Lower leg skin (tissue), 4 donors: ENCODE data around the gene SIK2. TPM values are rescaled to one million over a fixed set of nuclear protein-coding genes. Genes with fewer than 3 reads are reported as not detected.

Experiments
- DNase-seq, 2 donors: peaks; one replicate each; pipeline ENCODE4 v3.0.0-alpha.2; 2019; ENCODE audit warnings: low spot score in 2 of 2
- H3K4me3 ChIP-seq: fragments of 200-600 bp; sonication (generic); 2 replicates; pipeline ENCODE4 v1.5.1; 2017; ENCODE audit warnings: mild to moderate bottlenecking, low read depth; ENCODE audit not compliant: poor library complexity, severe bottlenecking
- POLR2A ChIP-seq, 2 donors: fragments of 450-650 bp; IDR thresholded peaks; one replicate each; pipeline ENCODE4 v1.6.1; 2016 to 2017; ENCODE audit warnings: antibody characterized with exemption in 2 of 2, mild to moderate bottlenecking in 1 of 2, moderate library complexity in 1 of 2
- WGBS, 2 donors: methylation state at CpG; one replicate each; pipeline ENCODE4 v1.1.5; 2018; 5-methylcytosine and 5-hydroxymethylcytosine counted together
- intact Hi-C: fragments of 100-400 bp; cut with DNase I; formaldehyde crosslinking; loops from one replicate; pipeline ENCODE4 v1.15.0; 2023; ENCODE audit warnings: low total_unique reads
- total RNA-seq, 4 donors: library from RNA; depleted of rRNA; stranded (reverse); fragments of >200 nt; gene quantifications; one replicate each; pipeline ENCODE4 v1.1.0, GENCODE V29; 2016
- TF ChIP-seq, protein P1 (sequence below), 3 donors: fragments of 450-650 bp; IDR thresholded peaks; one replicate each; pipeline ENCODE4 v1.5.1; 2016; ENCODE audit warnings: antibody characterized with exemption in 3 of 3, mild to moderate bottlenecking in 3 of 3, moderate library complexity in 2 of 3

Gene SIK2
- total RNA-seq, 4 donors from 2014 or later, result 15.4 to 19.5 (median 18.9) TPM

DNA sequence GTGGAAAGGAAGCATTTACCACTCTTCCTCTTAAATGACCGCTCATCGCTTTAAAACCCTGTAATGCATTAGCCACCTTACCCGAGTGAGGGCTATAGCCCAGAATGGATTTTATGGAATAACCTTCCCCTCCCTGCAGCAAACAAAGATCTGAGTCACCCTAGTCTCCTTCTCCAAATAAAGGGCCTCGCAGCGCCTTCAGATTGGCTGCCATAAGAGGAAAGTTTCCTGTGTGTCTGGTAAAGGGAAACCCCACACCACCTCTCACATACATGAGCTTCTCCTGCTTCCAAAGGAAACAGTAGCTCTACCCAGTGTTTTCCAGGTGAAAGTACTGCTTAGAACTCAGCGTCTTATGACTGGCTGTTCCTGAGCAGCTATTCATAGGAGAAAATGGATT, 116.2 kb downstream of the SIK2 start:
- intact Hi-C loops, result no loop called here
- H3K4me3 ChIP-seq, result no peak overlapping the region
- TF ChIP-seq, protein P1, sequence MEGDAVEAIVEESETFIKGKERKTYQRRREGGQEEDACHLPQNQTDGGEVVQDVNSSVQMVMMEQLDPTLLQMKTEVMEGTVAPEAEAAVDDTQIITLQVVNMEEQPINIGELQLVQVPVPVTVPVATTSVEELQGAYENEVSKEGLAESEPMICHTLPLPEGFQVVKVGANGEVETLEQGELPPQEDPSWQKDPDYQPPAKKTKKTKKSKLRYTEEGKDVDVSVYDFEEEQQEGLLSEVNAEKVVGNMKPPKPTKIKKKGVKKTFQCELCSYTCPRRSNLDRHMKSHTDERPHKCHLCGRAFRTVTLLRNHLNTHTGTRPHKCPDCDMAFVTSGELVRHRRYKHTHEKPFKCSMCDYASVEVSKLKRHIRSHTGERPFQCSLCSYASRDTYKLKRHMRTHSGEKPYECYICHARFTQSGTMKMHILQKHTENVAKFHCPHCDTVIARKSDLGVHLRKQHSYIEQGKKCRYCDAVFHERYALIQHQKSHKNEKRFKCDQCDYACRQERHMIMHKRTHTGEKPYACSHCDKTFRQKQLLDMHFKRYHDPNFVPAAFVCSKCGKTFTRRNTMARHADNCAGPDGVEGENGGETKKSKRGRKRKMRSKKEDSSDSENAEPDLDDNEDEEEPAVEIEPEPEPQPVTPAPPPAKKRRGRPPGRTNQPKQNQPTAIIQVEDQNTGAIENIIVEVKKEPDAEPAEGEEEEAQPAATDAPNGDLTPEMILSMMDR (IDR thresholded peaks at IDR 0.05), result no peak
- no peak for TF ChIP-seq POLR2A (IDR thresholded peaks at IDR 0.05)
- no peak for DNase-seq
- 47 to 48% methylated on average over 6 of the region's 6 CpGs for whole genome bisulfite sequencing, 2 donors

DNA sequence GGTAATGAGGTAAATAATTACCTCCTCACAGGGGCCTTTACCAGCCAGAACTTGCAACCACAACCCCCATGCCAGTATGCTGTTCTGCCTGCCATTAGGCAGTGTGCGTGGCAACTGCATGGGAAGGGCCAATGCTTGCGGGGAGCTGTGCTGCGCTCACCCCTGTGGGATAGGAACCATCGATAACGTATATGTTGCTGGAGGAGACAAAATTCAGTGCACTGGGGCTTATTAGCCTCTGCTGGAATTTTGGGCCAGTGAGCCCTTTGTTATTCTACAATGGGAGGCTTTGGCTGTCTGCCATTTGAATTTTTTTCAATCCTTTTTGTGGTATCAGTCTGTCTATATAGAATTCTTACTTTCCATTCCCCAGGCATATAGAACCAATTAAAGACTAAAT, 116.6 kb downstream of the SIK2 start:
- intact Hi-C loops, result no loop called here
- no peak overlapping the region for H3K4me3 ChIP-seq
- no peak for DNase-seq
- TF ChIP-seq, protein P1 (IDR thresholded peaks at IDR 0.05), result no peak
- no peak for TF ChIP-seq POLR2A (IDR thresholded peaks at IDR 0.05)
- WGBS, 2 donors, result 68 to 73% methylated on average over 5 of the region's 5 CpGs

DNA sequence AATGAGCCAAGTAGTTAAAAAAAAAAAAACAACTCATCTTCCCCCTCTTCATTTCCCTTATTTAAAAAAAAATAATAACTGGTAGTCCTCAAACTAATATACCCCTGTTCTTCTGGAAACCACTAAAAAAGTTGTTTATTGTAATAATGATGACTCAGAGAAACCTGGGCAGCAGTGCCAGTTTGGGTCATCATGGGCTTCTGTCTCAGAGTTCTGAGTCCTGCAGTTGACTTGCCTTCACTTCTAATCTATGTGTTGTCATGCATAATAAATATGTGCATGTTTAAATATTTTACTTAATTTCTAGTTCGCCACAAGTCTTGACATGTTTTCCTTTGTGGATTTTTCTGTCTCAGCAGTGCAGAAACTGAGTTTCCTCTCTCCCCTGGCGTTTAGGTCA, 117.1 kb downstream of the SIK2 start:
- 77 to 83% methylated on average over 2 of the region's 2 CpGs for WGBS, 2 donors
- intact Hi-C loops, result no loop called here
- no peak for DNase-seq

DNA sequence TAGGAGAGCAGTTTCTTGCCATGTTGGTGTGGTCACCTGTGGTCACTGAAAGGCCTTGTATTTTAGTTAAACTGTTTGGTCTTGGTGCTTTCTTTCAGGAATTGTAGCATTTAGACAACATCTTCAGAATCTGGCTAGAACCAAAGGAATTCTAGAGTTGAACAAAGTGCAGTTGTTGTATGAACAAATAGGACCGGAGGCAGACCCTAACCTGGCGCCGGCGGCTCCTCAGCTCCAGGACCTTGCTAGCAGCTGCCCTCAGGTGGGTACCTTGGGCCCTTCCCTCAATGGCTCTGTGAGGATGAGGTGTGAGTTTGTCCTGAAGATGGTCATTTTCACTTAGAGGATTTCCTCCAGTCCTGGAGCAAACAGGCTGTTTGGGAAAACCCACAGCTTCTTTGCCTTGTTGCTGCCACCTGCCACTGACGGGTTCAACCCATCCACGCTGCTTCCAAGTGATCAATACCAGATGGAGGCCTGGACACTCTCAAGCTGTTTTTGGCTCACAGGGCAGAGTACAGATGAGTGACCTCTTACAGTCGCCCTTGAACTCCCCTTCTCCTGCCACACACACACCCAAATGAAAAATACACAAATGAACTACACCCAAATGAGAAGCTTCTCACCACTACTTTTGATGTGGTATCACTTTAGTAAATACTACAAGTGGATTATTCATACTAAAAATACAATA, 118.7 kb downstream of the SIK2 start:
- no peak overlapping the region for H3K4me3 ChIP-seq
- 70 to 91% methylated on average over 7 of the region's 7 CpGs for WGBS, 2 donors
- TF ChIP-seq, protein P1 (IDR thresholded peaks at IDR 0.05), result no peak
- TF ChIP-seq POLR2A (IDR thresholded peaks at IDR 0.05), result no peak
- DNase-seq, result no peak
- intact Hi-C loops, result no loop called here

More for the DNA sequence above, 117.1 kb downstream of the SIK2 start:
- TF ChIP-seq, protein P1 (IDR thresholded peaks at IDR 0.05), result no peak
- TF ChIP-seq POLR2A (IDR thresholded peaks at IDR 0.05), result no peak
- H3K4me3 ChIP-seq, result no peak overlapping the region

DNA sequence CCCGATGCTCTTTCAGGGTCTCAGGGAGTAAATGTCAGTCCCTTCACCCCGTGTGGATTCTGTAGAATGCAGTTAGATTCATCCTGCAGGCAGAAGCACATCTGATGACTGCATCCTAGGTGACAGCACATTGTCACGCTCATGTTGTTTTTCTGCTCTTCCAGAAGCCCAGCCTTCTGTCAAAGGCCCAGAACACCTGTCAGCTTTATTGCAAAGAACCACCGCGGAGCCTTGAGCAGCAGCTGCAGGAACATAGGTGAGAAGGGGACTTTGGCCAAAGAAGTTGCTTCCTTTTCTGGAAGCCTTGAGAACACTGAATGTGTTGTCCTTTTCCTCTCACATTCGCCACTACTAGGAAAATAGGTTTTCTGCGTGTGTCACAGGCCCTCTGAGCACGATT, 120.3 kb downstream of the SIK2 start:
- no peak overlapping the region for H3K4me3 ChIP-seq
- WGBS, 2 donors, result 91 to 94% methylated on average over 8 of the region's 8 CpGs
- TF ChIP-seq, protein P1 (IDR thresholded peaks at IDR 0.05), result no peak
- TF ChIP-seq POLR2A (IDR thresholded peaks at IDR 0.05), result no peak
- no peak for DNase-seq
- intact Hi-C loops, result no loop called here

DNA sequence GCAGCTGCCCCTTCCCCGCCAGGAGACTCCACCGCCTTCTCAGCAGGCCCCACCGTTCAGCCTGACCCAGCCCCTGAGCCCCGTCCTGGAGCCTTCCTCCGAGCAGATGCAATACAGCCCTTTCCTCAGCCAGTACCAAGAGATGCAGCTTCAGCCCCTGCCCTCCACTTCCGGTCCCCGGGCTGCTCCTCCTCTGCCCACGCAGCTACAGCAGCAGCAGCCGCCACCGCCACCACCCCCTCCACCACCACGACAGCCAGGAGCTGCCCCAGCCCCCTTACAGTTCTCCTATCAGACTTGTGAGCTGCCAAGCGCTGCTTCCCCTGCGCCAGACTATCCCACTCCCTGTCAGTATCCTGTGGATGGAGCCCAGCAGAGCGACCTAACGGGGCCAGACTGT, 121.3 kb downstream of the SIK2 start:
- intact Hi-C loops, result no loop called here
- DNase-seq, result no peak
- H3K4me3 ChIP-seq, result no peak overlapping the region
- 77 to 80% methylated on average over 14 to 15 of the region's 15 CpGs for WGBS, 2 donors
- TF ChIP-seq, protein P1 (IDR thresholded peaks at IDR 0.05), result no peak
- TF ChIP-seq POLR2A (IDR thresholded peaks at IDR 0.05), result no peak
